ENCODE results near the gene SLC6A15.

DNA sequence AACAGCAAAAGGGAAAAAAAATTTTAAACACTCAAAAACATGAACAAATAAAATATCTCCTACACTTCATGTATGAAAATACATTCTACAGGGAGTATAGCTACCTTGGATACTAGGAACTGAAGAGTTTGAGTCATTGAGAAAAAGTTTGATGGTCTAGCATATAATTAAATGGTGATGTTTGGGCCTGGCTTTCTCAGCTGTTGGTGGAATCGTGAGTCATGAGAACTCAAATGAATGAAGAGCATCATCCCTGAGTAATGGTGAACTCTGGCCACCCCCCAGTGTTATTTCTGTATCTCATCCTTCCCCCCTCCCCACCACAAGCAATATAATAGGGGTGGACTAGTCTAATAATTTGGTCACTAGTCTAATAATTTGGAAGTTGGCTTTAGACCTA, 6.7 kb upstream of the SLC6A15 start:
- TF ChIP-seq ZNF274 (IDR thresholded peaks at IDR 0.05; ENCODE audit: low read depth, low read length) (no peak), YY1 (IDR thresholded peaks at IDR 0.05; ENCODE audit: insufficient read depth, insufficient read length) (no peak)
